HEK293 (cell line): ENCODE results near the gene KRT36.

ENCODE experiments used
- CTCF ChIA-PET: fragments of 350-600 bp; formaldehyde crosslinking; extraction: SDS; loops from one replicate; lab custom pipeline; 2021; ENCODE audit warnings: antibody characterized with exemption; lab: Yijun Ruan, JAX
- POLR2A ChIA-PET: fragments of 300-600 bp; formaldehyde crosslinking; extraction: SDS; loops from one replicate; lab custom pipeline; 2020; ENCODE audit warnings: antibody characterized with exemption, inconsistent platforms; lab: Yijun Ruan, JAX
- H3K27ac ChIP-seq: fragments of 200-500 bp; sonication (Bioruptor generic); 2 replicates; pipeline ENCODE4 v1.5.1; 2014; ENCODE audit warnings: low read depth, low read length, control low read depth, inconsistent platforms; ENCODE audit errors: extremely low read depth
- H3K36me3 ChIP-seq, 2 experiments: fragments of 200-500 bp in 1 of 2; sonication (Bioruptor generic) in 1 of 2; 1 replicate in 1 of 2; 2 replicates in 1 of 2; pipeline ENCODE4 v1.5.1; 2014 to 2017; ENCODE audit warnings: inconsistent platforms in 2 of 2, low read length in 2 of 2; ENCODE audit not compliant: control insufficient read depth in 2 of 2, insufficient read depth in 1 of 2
- H3K4me1 ChIP-seq: fragments of 200-500 bp; sonication (Bioruptor generic); 2 replicates; pipeline ENCODE4 v1.5.1; 2014; ENCODE audit warnings: mild to moderate bottlenecking, low read length, inconsistent platforms; ENCODE audit not compliant: control insufficient read depth, insufficient read depth
- H3K4me3 ChIP-seq: 2 replicates; pipeline ENCODE4 v1.5.1; 2011; ENCODE audit warnings: low read depth, mild to moderate bottlenecking, control low read depth, low read length, moderate library complexity
- H3K9me3 ChIP-seq: fragments of 200-500 bp; sonication (Bioruptor generic); 2 replicates; pipeline ENCODE4 v1.5.1; 2014; ENCODE audit warnings: low read depth, low read length, inconsistent platforms; ENCODE audit not compliant: control insufficient read depth, insufficient read depth
- GLIS1 ChIP-seq: fragments of 450-650 bp; formaldehyde crosslinking; IDR thresholded peaks from 2 replicates; pipeline ENCODE4 v1.5.1; 2016; ENCODE audit warnings: missing biosample characterization, missing genetic modification characterization
- SETDB1 ChIP-seq: IDR thresholded peaks from one replicate; pipeline ENCODE4 v1.6.1; 2017; ENCODE audit warnings: mild to moderate bottlenecking, low read length, moderate library complexity, mixed read lengths; ENCODE audit not compliant: insufficient read length
- TSHZ1 ChIP-seq: fragments of 450-650 bp; formaldehyde crosslinking; IDR thresholded peaks from 2 replicates; pipeline ENCODE4 v1.5.1; 2016; ENCODE audit warnings: missing biosample characterization, missing genetic modification characterization, borderline replicate concordance
- WT1 ChIP-seq: fragments of 450-650 bp; formaldehyde crosslinking; IDR thresholded peaks from 2 replicates; pipeline ENCODE4 v1.5.1; 2016; ENCODE audit warnings: missing biosample characterization, missing genetic modification characterization
- ZBTB10 ChIP-seq: fragments of 450-650 bp; formaldehyde crosslinking; IDR thresholded peaks from 2 replicates; pipeline ENCODE4 v1.5.1; 2016; ENCODE audit warnings: missing biosample characterization, missing genetic modification characterization
- ZIC2 ChIP-seq: fragments of 450-650 bp; formaldehyde crosslinking; IDR thresholded peaks from 2 replicates; pipeline ENCODE4 v1.5.1; 2016; ENCODE audit warnings: missing biosample characterization, missing genetic modification characterization
- ZNF211 ChIP-seq: fragments of 450-650 bp; formaldehyde crosslinking; IDR thresholded peaks from 2 replicates; pipeline ENCODE4 v1.5.1; 2016; ENCODE audit warnings: low read depth, missing biosample characterization, missing genetic modification characterization
- ZNF335 ChIP-seq: fragments of 450-650 bp; formaldehyde crosslinking; conservative IDR thresholded peaks from 2 replicates; pipeline ENCODE4 v1.5.1; 2016; ENCODE audit warnings: missing biosample characterization, missing genetic modification characterization
- ZNF548 ChIP-seq: fragments of 450-650 bp; formaldehyde crosslinking; IDR thresholded peaks from 2 replicates; pipeline ENCODE4 v1.5.1; 2016; ENCODE audit warnings: missing biosample characterization, missing genetic modification characterization

Gene KRT36

GRCh38 chr17:41535764-41536481 lies 46.2 kb upstream of the KRT36 start:
- H3K36me3 ChIP-seq: no peaks in the 10 kb centered on the region
- no peak overlapping the region for H3K27ac ChIP-seq
- H3K4me1 ChIP-seq: no peaks in the 10 kb centered on the region
- no peaks in the 10 kb centered on the region for H3K9me3 ChIP-seq
- ChIA-PET CTCF (interaction anchor here (0.6 to 9.3 kb wide), 10 partner anchors 9 to 130 kb away, joined by 3 to 113 read pairs (median 4); no protein-coding TSS in a partner anchor), POLR2A (interaction anchor here (1.7 kb wide), 1 partner anchor 153 kb away, joined by 6 read pairs; the partner anchor contains the start of gene EIF1)
- no peak overlapping the region for H3K4me3 ChIP-seq
- peak; percentile 44; the same call in 1 of the 2 replicates for TF ChIP-seq ZIC2 (tag by site-specific recombination)
- TF ChIP-seq ZNF548 (tag by site-specific recombination): no peak
- TF ChIP-seq GLIS1 (tag by site-specific recombination): peak; percentile 79

GRCh38 chr17:41534899-41535546 lies 45.3 kb upstream of the KRT36 start:
- ChIA-PET CTCF (interaction anchor here (0.6 to 9.3 kb wide), 15 partner anchors 10 to 679 kb away, joined by 3 to 113 read pairs (median 4); no protein-coding TSS in a partner anchor), POLR2A (interaction anchor here (0.5 to 1.7 kb wide), 2 partner anchors 17 to 154 kb away, joined by 3 to 6 read pairs; partner anchors contain the start of gene EIF1)
- Histone ChIP-seq H3K4me1 (peaks cover 7% of the 10 kb centered on the region; the same call in 1 of the 2 replicates), H3K36me3 (no peaks in the 10 kb centered on the region), H3K9me3 (no peaks in the 10 kb centered on the region), H3K27ac (no peak overlapping the region), H3K4me3 (no peak overlapping the region)
- TF ChIP-seq GLIS1 (tag by site-specific recombination): peak; percentile 73
- TF ChIP-seq SETDB1: no peak

- ChIA-PET CTCF (interaction anchor here (0.6 to 9.3 kb wide), 5 partner anchors 16 to 133 kb away, joined by 3 to 113 read pairs (median 5); no protein-coding TSS in a partner anchor), POLR2A (interaction anchor here (0.7 kb wide), 1 partner anchor 1153 kb away, joined by 3 read pairs; no protein-coding TSS in a partner anchor)
- H3K4me1 ChIP-seq: peaks cover 14% of the 10 kb centered on the region
Observed at GRCh38 chr17:41533613-41534012, 43.9 kb upstream of the KRT36 start.

GRCh38 chr17:41532947-41533570 lies 43.3 kb upstream of the KRT36 start:
- POLR2A ChIA-PET: no interaction called here
- H3K27ac ChIP-seq: no peak overlapping the region
- no peaks in the 10 kb centered on the region for H3K9me3 ChIP-seq
- no peak for TF ChIP-seq TSHZ1 (tag by site-specific recombination)
- TF ChIP-seq WT1 (tag by site-specific recombination): 0 out of 2 replicates have a peak, but pooled peaks have one; percentile 17
- TF ChIP-seq, all 188 proteins: peak for 1
- CTCF ChIA-PET: interaction anchor here (0.6 to 9.3 kb wide), 5 partner anchors 17 to 133 kb away, joined by 3 to 113 read pairs (median 4); no protein-coding TSS in a partner anchor
- peaks cover 14% of the 10 kb centered on the region for H3K4me1 ChIP-seq
- no peak overlapping the region for H3K4me3 ChIP-seq
- H3K36me3 ChIP-seq: no peaks in the 10 kb centered on the region

More at GRCh38 chr17:41533613-41534012, 43.9 kb upstream of the KRT36 start:
- Histone ChIP-seq H3K4me3 (no peak overlapping the region), H3K9me3 (no peaks in the 10 kb centered on the region), H3K27ac (no peak overlapping the region), H3K36me3 (no peaks in the 10 kb centered on the region)
- TF ChIP-seq ZBTB10 (tag by site-specific recombination) (no peak), ZNF211 (tag by site-specific recombination) (no peak), ZNF335 (tag by site-specific recombination) (no peak)
